HepG2 (cell line): ENCODE results near the gene CDKN2C. TPM values are rescaled to one million over a fixed set of nuclear protein-coding genes. Genes with fewer than 3 reads are reported as not detected.

Experiments
- ATAC-seq: fragments of 200-7000 bp; cut with Tn5 transposase; 3 replicates; pipeline ENCODE4 v1.9.1; 2020; ENCODE audit warnings: mild to moderate bottlenecking, moderate library complexity
- BruUV-seq: library from RNA; stranded (reverse); fragments of 400-500 nt; replicated peaks from 2 replicates; lab custom pipeline; 2021; lab: Mats Ljungman, UMichigan
- CTCF ChIA-PET: fragments of 300-600 bp; formaldehyde crosslinking; extraction: SDS; loops from one replicate; lab custom pipeline; 2021; ENCODE audit warnings: low total read pairs, inconsistent platforms, low intra/inter-chr PET ratio; lab: Yijun Ruan, JAX
- POLR2A ChIA-PET: fragments of 350-600 bp; sonication (Branson Sonifier 250); formaldehyde crosslinking; loops from one replicate; lab custom pipeline; 2020; ENCODE audit warnings: antibody characterized with exemption, inconsistent platforms; lab: Yijun Ruan, JAX
- DNase-seq: peaks from one replicate; pipeline ENCODE4 v3.0.0-alpha.2; 2015; ENCODE audit warnings: low spot score
- FAIRE-seq: peaks from 3 replicates; lab custom pipeline; 2011; peaks lifted over from hg19 to GRCh38; lab: Jason Lieb, UNC
- H2AFZ ChIP-seq: one replicate; pipeline ENCODE4 v1.6.1; 2011; ENCODE audit warnings: low read length, inconsistent platforms
- H3K27ac ChIP-seq: fragments of 300-600 bp; 3 replicates; pipeline ENCODE4 v1.8.0; 2011; ENCODE audit warnings: mixed run types, mild to moderate bottlenecking, mixed read lengths, low read length, inconsistent platforms; ENCODE audit not compliant: insufficient read depth; ENCODE audit errors: extremely low read length
- H3K27me3 ChIP-seq, 2 experiments: fragments of 200-600 bp in 1 of 2; 2 replicates in 1 of 2; 3 replicates in 1 of 2; pipeline versions ENCODE4 v1.6.0 to v1.8.0; 2011; ENCODE audit warnings: low read length in 2 of 2, mild to moderate bottlenecking in 2 of 2, moderate library complexity in 2 of 2, inconsistent platforms in 1 of 2; ENCODE audit not compliant: insufficient read depth in 2 of 2, control insufficient read depth in 1 of 2
- H3K36me3 ChIP-seq, 2 experiments: fragments of 200-600 bp in 1 of 2; replicated peaks in 1 of 2; 2 replicates in 1 of 2; 3 replicates in 1 of 2; pipeline versions ENCODE4 v1.5.1 to v1.8.0; 2011; ENCODE audit warnings: low read length in 2 of 2, inconsistent platforms in 1 of 2; ENCODE audit not compliant: insufficient read depth in 2 of 2, control insufficient read depth in 1 of 2
- H3K4me1 ChIP-seq: 2 replicates; pipeline ENCODE4 v1.5.1; 2012; ENCODE audit warnings: low read length, inconsistent platforms; ENCODE audit not compliant: insufficient read depth
- H3K4me2 ChIP-seq: 2 replicates; pipeline ENCODE4 v1.6.0; 2011; ENCODE audit warnings: low read depth, low read length, inconsistent platforms
- H3K4me3 ChIP-seq, 3 experiments: fragments of 200-600 bp in 1 of 3; sonication (generic), shearing (Covaris generic) in 1 of 3; replicated peaks in 1 of 3; 2 replicates each; pipeline ENCODE4 v1.5.1; 2011 to 2016; ENCODE audit warnings: low read length in 3 of 3, inconsistent platforms in 2 of 3, low read depth in 2 of 3, mild to moderate bottlenecking in 2 of 3, control low read depth in 1 of 3, mixed read lengths in 1 of 3; ENCODE audit not compliant: insufficient read depth in 1 of 3
- H3K79me2 ChIP-seq: one replicate; pipeline ENCODE4 v1.6.1; 2011; ENCODE audit warnings: low read length, inconsistent platforms; ENCODE audit not compliant: insufficient read depth
- H3K9ac ChIP-seq: 2 replicates; pipeline ENCODE4 v1.6.0; 2011; ENCODE audit warnings: mild to moderate bottlenecking, low read depth, low read length, inconsistent platforms; ENCODE audit not compliant: insufficient read depth
- H3K9me3 ChIP-seq: 2 replicates; pipeline ENCODE4 v1.5.1; 2012; ENCODE audit warnings: mild to moderate bottlenecking, low read length
- H4K20me1 ChIP-seq: 2 replicates; pipeline ENCODE4 v1.6.0; 2011; ENCODE audit warnings: inconsistent platforms, mild to moderate bottlenecking, low read length, moderate library complexity; ENCODE audit not compliant: insufficient read depth
- AKNA ChIP-seq: sonication (generic); formaldehyde crosslinking; IDR thresholded peaks from 2 replicates; pipeline ENCODE4 v1.4.0; 2020; ENCODE audit warnings: missing genetic modification reagents, borderline replicate concordance
- CBX2 ChIP-seq, 2 experiments: fragments of 200-600 bp in 1 of 2; sonication (generic); formaldehyde crosslinking in 1 of 2; IDR thresholded peaks; 2 replicates each; pipeline versions ENCODE4 v1.7.0 to v1.8.1; 2018 to 2022; ENCODE audit warnings: low read depth in 2 of 2, low read length in 1 of 2, mild to moderate bottlenecking in 1 of 2, missing genetic modification reagents in 1 of 2
- CREB1 ChIP-seq, 2 experiments: fragments of 450-650 bp in 1 of 2; IDR thresholded peaks; 2 replicates each; pipeline ENCODE4 v1.6.1; 2016 to 2017; ENCODE audit warnings: control low read depth in 1 of 2, mild to moderate bottlenecking in 1 of 2, missing compliant biosample characterization in 1 of 2, missing genetic modification characterization in 1 of 2
- DZIP1 ChIP-seq: sonication (generic); formaldehyde crosslinking; IDR thresholded peaks from 2 replicates; pipeline ENCODE4 v1.5.0; 2020; ENCODE audit warnings: mild to moderate bottlenecking, missing genetic modification reagents
- E2F2 ChIP-seq: sonication (generic); formaldehyde crosslinking; IDR thresholded peaks from 2 replicates; pipeline ENCODE4 v1.4.0; 2020; ENCODE audit warnings: missing genetic modification reagents, borderline replicate concordance
- JUND ChIP-seq: sonication (generic); formaldehyde crosslinking; IDR thresholded peaks from 2 replicates; pipeline ENCODE4 v1.8.0; 2022; ENCODE audit warnings: mild to moderate bottlenecking, missing genetic modification reagents
- KDM2A ChIP-seq: sonication (generic); formaldehyde crosslinking; IDR thresholded peaks from 2 replicates; pipeline ENCODE4 v1.4.0; 2020; ENCODE audit warnings: low read depth, missing genetic modification reagents, borderline replicate concordance
- MXI1 ChIP-seq: IDR thresholded peaks from 3 replicates; pipeline ENCODE4 v1.6.1; 2012; ENCODE audit warnings: low read depth, low read length, inconsistent platforms, borderline replicate concordance
- SRSF9 ChIP-seq: fragments of 200-400 bp; formaldehyde crosslinking; IDR thresholded peaks from 2 replicates; pipeline ENCODE4 v1.6.1; 2018; ENCODE audit warnings: borderline replicate concordance, mild to moderate bottlenecking, low read depth, low read length; ENCODE audit not compliant: insufficient read depth, poor library complexity, severe bottlenecking
- ZFP36L2 ChIP-seq: sonication (generic); formaldehyde crosslinking; IDR thresholded peaks from 2 replicates; pipeline ENCODE4 v1.4.0; 2020; ENCODE audit warnings: missing genetic modification reagents
- ZKSCAN1 ChIP-seq: fragments of 150-350 bp; IDR thresholded peaks from 2 replicates; pipeline ENCODE4 v1.6.1; 2014; ENCODE audit warnings: low read length
- ZNF230 ChIP-seq: sonication (generic); formaldehyde crosslinking; IDR thresholded peaks from 2 replicates; pipeline ENCODE4 v1.4.0; 2020; ENCODE audit warnings: mild to moderate bottlenecking, missing genetic modification reagents
- ZNF431 ChIP-seq: sonication (generic); formaldehyde crosslinking; IDR thresholded peaks from 2 replicates; pipeline ENCODE4 v1.9.0; 2022; ENCODE audit warnings: missing genetic modification reagents, low read depth, mild to moderate bottlenecking, borderline replicate concordance
- ZNF432 ChIP-seq: sonication (generic); formaldehyde crosslinking; IDR thresholded peaks from 2 replicates; pipeline ENCODE4 v1.5.0; 2020; ENCODE audit warnings: missing genetic modification reagents, mild to moderate bottlenecking, borderline replicate concordance
- ZNF556 ChIP-seq: sonication (generic); formaldehyde crosslinking; IDR thresholded peaks from 2 replicates; pipeline ENCODE4 v1.4.0; 2020; ENCODE audit warnings: mild to moderate bottlenecking, missing genetic modification reagents, borderline replicate concordance
- WGBS: methylation state at CpG from one replicate; pipeline ENCODE4 v1.1.6; 2017; ENCODE audit warnings: low lambda C conversion rate; 5-methylcytosine and 5-hydroxymethylcytosine counted together
- in situ Hi-C: cut with HindIII; loops from 2 replicates; pipeline ENCODE4 v1.10.0; 2017; ENCODE audit warnings: low pct_unique_long_range_greater_than_20kb; ENCODE audit not compliant: extremely low pct_ligation_motif_present
- intact Hi-C: fragments of 100-400 bp; cut with micrococcal nuclease; formaldehyde crosslinking; loops from one replicate; pipeline ENCODE4 v1.10.0; 2022; ENCODE audit not compliant: unreplicated experiment
- polyA plus RNA-seq, 8 experiments: library from polyadenylated mRNA; depleted of rRNA in 3 of 8; stranded (reverse) in 7 of 8; unstranded in 1 of 8; fragments of >200 nt; fragmentation: Illumina TruSeq in 4 of 8; extraction: Trizol in 4 of 8; gene quantifications; 2 replicates each; pipeline versions ENCODE4 v1.2.1 to v1.2.3, GENCODE V29; 2011 to 2016; ENCODE audit warnings: low read depth in 4 of 8, missing spikeins in 1 of 8, mixed read lengths in 1 of 8; ENCODE audit not compliant: insufficient read depth in 1 of 8
- total RNA-seq, 5 experiments: library from RNA; depleted of rRNA; stranded (reverse); fragments of >200 nt; fragmentation: Illumina TruSeq; extraction: Trizol; gene quantifications; 2 replicates each; pipeline ENCODE4 v1.2.3, GENCODE V29; 2016; ENCODE audit warnings: low read depth in 1 of 5

Gene CDKN2C
- total and polyA plus RNA-seq, 2 of the 13 experiments (the other 11 are each of a cell fraction or from before 2014, with no cell fraction given) = 7.8 to 13.7 TPM

- in situ Hi-C loops = no loop called here
- H3K36me3 ChIP-seq = peaks cover 0 to 9% of the 10 kb centered on the region in 2 experiments; a peak in 2 of 5 replicates
- no peak overlapping the region for H2AFZ ChIP-seq
- peaks cover 70% of the 10 kb centered on the region for H3K79me2 ChIP-seq
- 99% methylated on average over 3 of the region's 3 CpGs for WGBS
- POLR2A ChIA-PET = no interaction called here
- no peaks in the 10 kb centered on the region for H3K9me3 ChIP-seq
- no peak overlapping the region for H3K4me2 ChIP-seq
- H4K20me1 ChIP-seq = no peaks in the 10 kb centered on the region; the same call in 1 of the 2 replicates
- no peak overlapping the region for H3K27ac ChIP-seq
- CTCF ChIA-PET = no interaction called here
- ATAC-seq = no peak
- no peaks in the 10 kb centered on the region for H3K27me3 ChIP-seq
- DNase-seq = no peak
- intact Hi-C loops = no loop called here
- no peak overlapping the region for H3K9ac ChIP-seq
- BruUV-seq = no TSS peak
- FAIRE-seq = no peak
- no peak overlapping the region for H3K4me3 ChIP-seq
- no peaks in the 10 kb centered on the region for H3K4me1 ChIP-seq
- no peak for TF ChIP-seq ZKSCAN1
- no peak for TF ChIP-seq ZFP36L2 (CRISPR knock-in tag)
- TF ChIP-seq E2F2 (CRISPR knock-in tag) = no peak
- no peak for TF ChIP-seq ZNF431
- no peak for TF ChIP-seq AKNA (CRISPR knock-in tag)
- no peak for TF ChIP-seq CREB1 (IDR thresholded peaks at IDR 0.05)
- no peak for TF ChIP-seq CREB1 (CRISPR knock-in tag; IDR thresholded peaks at IDR 0.05)
- TF ChIP-seq KDM2A = no peak
- no peak for TF ChIP-seq ZNF556 (CRISPR knock-in tag)
- no peak for TF ChIP-seq ZNF432
- TF ChIP-seq DZIP1 (CRISPR knock-in tag) = no peak
- no peak for TF ChIP-seq CBX2 (IDR thresholded peaks at IDR 0.05; ENCODE audit: low read depth, low read length)
- TF ChIP-seq CBX2 (CRISPR knock-in tag; IDR thresholded peaks at IDR 0.05; ENCODE audit: low read depth) = no peak
- TF ChIP-seq JUND (CRISPR knock-in tag) = no peak
- TF ChIP-seq MXI1 = no peak
- no peak for TF ChIP-seq ZNF230
- TF ChIP-seq SRSF9 = no peak
These were observed 29.8 kb upstream of the CDKN2C start for GRCh38 chr1:50940291-50940690.
